H1 (cell line): ENCODE measurements around the gene ABHD12B. TPM values are rescaled to one million over a fixed set of nuclear protein-coding genes. Genes with fewer than 3 reads are reported as not detected.

Experiments
- CTCF ChIA-PET: fragments of 300-600 bp; sonication (Branson Sonifier 250); formaldehyde crosslinking; loops from one replicate; lab custom pipeline; 2021; ENCODE audit not compliant: partially characterized antibody; lab: Charles Lee
- POLR2A ChIA-PET: fragments of 300-600 bp; sonication (Branson Sonifier 250); formaldehyde crosslinking; loops from one replicate; lab custom pipeline; 2021; ENCODE audit warnings: inconsistent platforms; ENCODE audit not compliant: partially characterized antibody; lab: Charles Lee
- DNase-seq, 2 experiments: peaks; one replicate each; pipeline versions ENCODE4 v3.0.0 to v3.0.0-alpha.2; 2010 to 2022; ENCODE audit warnings: low spot score in 2 of 2, low read depth in 1 of 2, mixed read lengths in 1 of 2
- FAIRE-seq: peaks from 2 replicates; lab custom pipeline; 2011; peaks lifted over from hg19 to GRCh38; lab: Jason Lieb, UNC
- H2AFZ ChIP-seq: 2 replicates; pipeline ENCODE4 v1.8.1; 2012; ENCODE audit warnings: low read length, inconsistent platforms
- H2AK5ac ChIP-seq: 2 replicates; pipeline ENCODE4 v1.6.1; 2013; ENCODE audit warnings: low read depth, low read length
- H2BK120ac ChIP-seq: replicated peaks from 2 replicates; pipeline ENCODE3; 2013; ENCODE audit warnings: low read depth, low read length, inconsistent platforms
- H2BK12ac ChIP-seq: 2 replicates; pipeline ENCODE4 v1.6.1; 2013; ENCODE audit warnings: low read depth, low read length
- H2BK15ac ChIP-seq: 2 replicates; pipeline ENCODE4 v1.6.1; 2013; ENCODE audit warnings: low read length
- H2BK20ac ChIP-seq: 2 replicates; pipeline ENCODE4 v1.6.1; 2013; ENCODE audit warnings: low read length
- H2BK5ac ChIP-seq: 2 replicates; pipeline ENCODE4 v1.6.1; 2013; ENCODE audit warnings: low read depth, low read length
- H3K14ac ChIP-seq: 2 replicates; pipeline ENCODE4 v1.6.1; 2013; ENCODE audit warnings: inconsistent platforms; ENCODE audit not compliant: insufficient read length
- H3K18ac ChIP-seq: 2 replicates; pipeline ENCODE4 v1.6.1; 2013; ENCODE audit warnings: low read length; ENCODE audit errors: extremely low read depth
- H3K23ac ChIP-seq: 2 replicates; pipeline ENCODE4 v1.6.1; 2013; ENCODE audit warnings: inconsistent platforms; ENCODE audit not compliant: insufficient read length
- H3K23me2 ChIP-seq: 2 replicates; pipeline ENCODE4 v1.6.1; 2013; ENCODE audit warnings: low read depth, low read length
- H3K27ac ChIP-seq: 2 replicates; pipeline ENCODE4 v1.6.1; 2011; ENCODE audit warnings: low read depth, low read length, inconsistent platforms
- H3K27me3 ChIP-seq, 4 experiments: replicated peaks in 1 of 4; 1 replicate in 1 of 4; 2 replicates in 3 of 4; pipeline versions ENCODE4 v1.6.1 to v1.8.1; 2011 to 2013; ENCODE audit warnings: low read length in 3 of 4, mild to moderate bottlenecking in 3 of 4, inconsistent platforms in 2 of 4, mixed read lengths in 2 of 4, moderate library complexity in 1 of 4; ENCODE audit not compliant: control insufficient read depth in 3 of 4, insufficient read depth in 3 of 4; ENCODE audit errors: extremely low read depth in 1 of 4
- H3K36me3 ChIP-seq, 4 experiments: 2 replicates each; pipeline versions ENCODE4 v1.6.1 to v1.8.1; 2011 to 2013; ENCODE audit warnings: mild to moderate bottlenecking in 4 of 4, low read length in 3 of 4, moderate library complexity in 2 of 4, control low read depth in 1 of 4, inconsistent platforms in 1 of 4; ENCODE audit not compliant: insufficient read depth in 4 of 4, control insufficient read depth in 2 of 4
- H3K4ac ChIP-seq: replicated peaks from 2 replicates; pipeline ENCODE3; 2013; ENCODE audit warnings: low read length, low read depth, mixed read lengths, inconsistent platforms; ENCODE audit not compliant: insufficient read length
- H3K4me1 ChIP-seq, 4 experiments: replicated peaks in 1 of 4; 1 replicate in 1 of 4; 2 replicates in 3 of 4; pipeline versions ENCODE4 v1.6.1 to v1.8.1; 2011 to 2013; ENCODE audit warnings: low read length in 3 of 4, inconsistent platforms in 2 of 4, mixed read lengths in 1 of 4; ENCODE audit not compliant: insufficient read depth in 4 of 4, control insufficient read depth in 3 of 4
- H3K4me2 ChIP-seq, 2 experiments: 2 replicates each; pipeline versions ENCODE4 v1.6.1 to v1.8.1; 2011 to 2013; ENCODE audit warnings: low read depth in 2 of 2, low read length in 2 of 2, control low read depth in 1 of 2, inconsistent platforms in 1 of 2, mild to moderate bottlenecking in 1 of 2; ENCODE audit not compliant: insufficient read depth in 1 of 2
- H3K4me3 ChIP-seq, 4 experiments: fragments of 200-600, 300-600 bp in 1 of 4; sonication (generic), shearing (Covaris generic), sonication (Bioruptor Twin) in 1 of 4; 2 replicates each; pipeline versions ENCODE4 v1.5.1 to v1.8.1; 2011 to 2016; ENCODE audit warnings: low read length in 4 of 4, low read depth in 3 of 4, control low read depth in 2 of 4, inconsistent platforms in 2 of 4, mild to moderate bottlenecking in 2 of 4, mixed read lengths in 1 of 4, moderate library complexity in 1 of 4; ENCODE audit not compliant: insufficient read depth in 2 of 4; ENCODE audit errors: extremely low read depth in 1 of 4
- H3K56ac ChIP-seq: replicated peaks from 2 replicates; pipeline ENCODE3; 2013; ENCODE audit warnings: low read depth, mild to moderate bottlenecking, mixed read lengths, low read length, inconsistent platforms; ENCODE audit not compliant: insufficient read length
- H3K79me1 ChIP-seq: 2 replicates; pipeline ENCODE4 v1.6.1; 2013; ENCODE audit warnings: low read depth, low read length, control low read depth
- H3K79me2 ChIP-seq, 2 experiments: 2 replicates each; pipeline versions ENCODE4 v1.6.1 to v1.8.1; 2012 to 2013; ENCODE audit warnings: low read length in 2 of 2, mild to moderate bottlenecking in 2 of 2, inconsistent platforms in 1 of 2; ENCODE audit not compliant: insufficient read depth in 2 of 2, control insufficient read depth in 1 of 2
- H3K9ac ChIP-seq, 4 experiments: replicated peaks in 1 of 4; 1 replicate in 1 of 4; 2 replicates in 3 of 4; pipeline versions ENCODE4 v1.6.1 to v1.8.1; 2011 to 2013; ENCODE audit warnings: low read depth in 3 of 4, low read length in 3 of 4, control low read depth in 2 of 4, mild to moderate bottlenecking in 2 of 4, moderate library complexity in 2 of 4, inconsistent platforms in 1 of 4; ENCODE audit errors: extremely low read depth in 1 of 4
- H3K9me3 ChIP-seq, 2 experiments: 2 replicates each; pipeline versions ENCODE4 v1.6.1 to v1.8.1; 2012 to 2013; ENCODE audit warnings: mild to moderate bottlenecking in 2 of 2, moderate library complexity in 2 of 2, control low read depth in 1 of 2, inconsistent platforms in 1 of 2, low read depth in 1 of 2, low read length in 1 of 2, mixed read lengths in 1 of 2; ENCODE audit not compliant: insufficient read depth in 2 of 2
- H4K20me1 ChIP-seq, 2 experiments: replicated peaks in 1 of 2; 2 replicates each; pipeline versions ENCODE3 to v1.8.1; 2011 to 2013; ENCODE audit warnings: inconsistent platforms in 2 of 2, low read length in 2 of 2, mild to moderate bottlenecking in 1 of 2; ENCODE audit not compliant: insufficient read depth in 2 of 2, control insufficient read depth in 1 of 2
- H4K5ac ChIP-seq: 2 replicates; pipeline ENCODE4 v1.6.1; 2013; ENCODE audit warnings: low read length, low read depth, mixed read lengths, inconsistent platforms; ENCODE audit not compliant: insufficient read length
- H4K8ac ChIP-seq: 2 replicates; pipeline ENCODE4 v1.8.0; 2013; ENCODE audit warnings: mild to moderate bottlenecking, moderate library complexity, low read length, inconsistent platforms; ENCODE audit not compliant: insufficient read depth; ENCODE audit errors: extremely low read depth
- H4K91ac ChIP-seq: replicated peaks from 2 replicates; pipeline ENCODE3; 2013; ENCODE audit warnings: low read length, mixed read lengths, inconsistent platforms; ENCODE audit not compliant: insufficient read length
- CHD1 ChIP-seq: IDR thresholded peaks from 2 replicates; pipeline ENCODE4 v1.6.1; 2012; ENCODE audit warnings: low read depth, low read length, improper control_type of control experiment
- CREB1 ChIP-seq: IDR thresholded peaks from 2 replicates; pipeline ENCODE4 v1.6.1; 2012; ENCODE audit warnings: inconsistent platforms
- EGR1 ChIP-seq: IDR thresholded peaks from 2 replicates; pipeline ENCODE4 v1.6.1; 2011; ENCODE audit warnings: low read depth, low read length, borderline replicate concordance
- RBBP5 ChIP-seq: IDR thresholded peaks from 2 replicates; pipeline ENCODE4 v1.7.1; 2012; ENCODE audit warnings: low read depth, mild to moderate bottlenecking, inconsistent platforms, low read length, moderate library complexity, borderline replicate concordance
- SP1 ChIP-seq: IDR thresholded peaks from 2 replicates; pipeline ENCODE4 v1.6.1; 2011; ENCODE audit warnings: low read depth, low read length
- WGBS, 2 experiments: shearing (Covaris generic) in 1 of 2; methylation state at CpG; one replicate each; pipeline versions ENCODE4 v1.1.6 to v1.1.7; 2013 to 2015; ENCODE audit warnings: low lambda C conversion rate in 2 of 2, mixed read lengths in 2 of 2, inconsistent platforms in 1 of 2, low coverage in 1 of 2, missing lambda C conversion rate in 1 of 2; ENCODE audit not compliant: insufficient replicate concordance in 2 of 2, insufficient coverage in 1 of 2, insufficient read length in 1 of 2; ENCODE audit errors: extremely low coverage in 1 of 2, missing lambda C conversion rate in 1 of 2; 5-methylcytosine and 5-hydroxymethylcytosine counted together
- polyA plus RNA-seq, 7 experiments: library from polyadenylated mRNA; depleted of rRNA in 3 of 7; stranded (reverse) in 5 of 7; unstranded in 2 of 7; fragments of >200 nt in 5 of 7; fragments of 200-250 nt in 2 of 7; gene quantifications; 1 replicate in 5 of 7; 2 replicates in 1 of 7; 4 replicates in 1 of 7; pipeline versions ENCODE4 v1.2.1 to v1.2.3, GENCODE V29; 2011 to 2013; ENCODE audit warnings: missing spikeins in 2 of 7, mixed read lengths in 2 of 7
- total RNA-seq: library from RNA; stranded (reverse); fragmentation: NEBNext Ultra II Directional; extraction: Animal tissue kit (Norgen Biotek cat#: 25700); gene quantifications from 2 replicates; pipeline ENCODE4 v1.2.1, GENCODE V29; 2021
- TF ChIP-seq, protein P1 (sequence below): IDR thresholded peaks from 2 replicates; pipeline ENCODE4 v1.6.1; 2011; ENCODE audit warnings: low read length, improper control_type of control experiment

ABHD12B gene
- total and polyA plus RNA-seq, 2 of the 8 experiments (the other 6 are each of a cell fraction or from before 2014, with no cell fraction given): 4.0 to 102 TPM

DNA sequence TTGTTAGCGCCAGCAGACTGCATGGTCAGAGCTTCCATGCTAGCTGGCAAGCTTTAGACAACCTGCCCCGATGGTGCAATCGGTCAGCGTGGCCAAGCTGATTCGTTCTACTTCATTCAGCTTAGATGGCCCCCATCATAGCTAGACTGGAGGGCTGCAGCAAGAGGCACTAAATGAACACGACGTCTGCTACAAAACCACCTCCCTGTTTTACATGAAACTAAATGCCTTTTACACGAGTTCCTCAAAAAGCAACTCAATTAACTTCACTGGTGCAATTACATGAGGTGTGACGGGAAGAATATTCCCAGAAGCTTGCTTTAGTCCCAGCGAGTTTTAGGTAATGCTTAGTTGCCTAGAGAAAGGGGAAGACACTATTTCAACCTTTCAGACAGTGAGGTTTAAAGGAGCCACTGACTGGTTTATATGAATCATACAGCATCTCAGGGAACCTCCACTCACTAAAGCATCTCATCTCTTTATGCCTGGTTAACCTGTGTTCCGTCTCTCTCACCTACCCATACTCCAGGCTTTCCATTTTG lies 49.3 kb upstream of the ABHD12B start:
- Histone ChIP-seq H3K27ac (no peak overlapping the region), H4K20me1 (peaks cover 12 to 33% of the 10 kb centered on the region in 2 experiments), H3K4ac (no peak overlapping the region), H2AFZ (no peak overlapping the region), H2BK15ac (no peak overlapping the region), H3K4me1 (peaks cover 6 to 15% (median 10%) of the 10 kb centered on the region in 4 experiments; a peak in 6 of 7 replicates), H4K91ac (no peak overlapping the region), H3K56ac (no peak overlapping the region), H4K8ac (no peak overlapping the region), H2AK5ac (no peak overlapping the region), H4K5ac (no peak overlapping the region), H2BK12ac (peak overlapping the region; percentile 88; the same call in 1 of the 2 replicates), H3K4me2 (peak overlapping the region in 1 of 2 experiments; percentile 43; a peak in 1 of 4 replicates), H3K79me1 (0 out of 2 replicates have a peak, but pooled peaks cover 4% of the 10 kb centered on the region), H3K9ac (no peak overlapping the region), H3K9me3 (no peaks in the 10 kb centered on the region), H3K18ac (no peak overlapping the region), H3K4me3 (no peak overlapping the region), H3K36me3 (no peaks in the 10 kb centered on the region), H2BK5ac (no peak overlapping the region), H3K23me2 (no peaks in the 10 kb centered on the region), H3K23ac (no peak overlapping the region), H2BK120ac (no peak overlapping the region), H3K79me2 (peaks cover 0 to 43% of the 10 kb centered on the region in 2 experiments; a peak in 2 of 4 replicates), H3K14ac (no peak overlapping the region), H2BK20ac (no peak overlapping the region), H3K27me3 (peaks cover 3 to 33% (median 10%) of the 10 kb centered on the region in 4 experiments; a peak in 6 of 7 replicates)
- FAIRE-seq (no peak), DNase-seq (no peak)
- ChIA-PET POLR2A (interaction anchor here (3.2 kb wide), 1 partner anchor 8 kb away, joined by 23 read pairs; the partner anchor contains the start of gene NIN), CTCF (interaction anchor here (1.3 to 4.0 kb wide), 2 partner anchors 32 to 37 kb away, joined by 3 to 23 read pairs; no protein-coding TSS in a partner anchor)
- WGBS, 2 experiments: 87% methylated on average over 11 of the region's 11 CpGs; no CpG with 5 or more reads in 1 of the 2 experiments
- TF ChIP-seq CHD1 (no peak), SP1 (no peak), EGR1 (no peak), CREB1 (no peak), RBBP5 (no peak)
- TF ChIP-seq, protein P1, sequence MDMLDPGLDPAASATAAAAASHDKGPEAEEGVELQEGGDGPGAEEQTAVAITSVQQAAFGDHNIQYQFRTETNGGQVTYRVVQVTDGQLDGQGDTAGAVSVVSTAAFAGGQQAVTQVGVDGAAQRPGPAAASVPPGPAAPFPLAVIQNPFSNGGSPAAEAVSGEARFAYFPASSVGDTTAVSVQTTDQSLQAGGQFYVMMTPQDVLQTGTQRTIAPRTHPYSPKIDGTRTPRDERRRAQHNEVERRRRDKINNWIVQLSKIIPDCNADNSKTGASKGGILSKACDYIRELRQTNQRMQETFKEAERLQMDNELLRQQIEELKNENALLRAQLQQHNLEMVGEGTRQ: no peak
